Tibial artery (tissue), 4 donors: Measurements from ENCODE around the gene IRX3.

Source experiments
- DNase-seq, 2 donors: peaks; one replicate each; pipeline ENCODE4 v3.0.0-alpha.2; 2019
- H3K27ac ChIP-seq, 2 donors: fragments of 200-600 bp; sonication (generic) in 1 of 2; 1 replicate in 1 of 2; 2 replicates in 1 of 2; pipeline ENCODE4 v1.5.1; 2018 to 2019; ENCODE audit warnings: mild to moderate bottlenecking in 1 of 2
- H3K27me3 ChIP-seq, 2 donors: fragments of 200-600 bp; sonication (generic) in 1 of 2; one replicate each; pipeline versions ENCODE4 v1.5.1 to v1.6.0; 2016 to 2019
- H3K36me3 ChIP-seq, 3 donors: fragments of 200-600 bp; sonication (generic) in 2 of 3; one replicate each; pipeline ENCODE4 v1.5.1; 2016 to 2019; ENCODE audit warnings: mild to moderate bottlenecking in 2 of 3
- H3K4me1 ChIP-seq, 4 donors: fragments of 200-600 bp; sonication (generic) in 2 of 4; 1 replicate in 3 of 4; 2 replicates in 1 of 4; pipeline ENCODE4 v1.5.1; 2016 to 2019
- H3K4me3 ChIP-seq, 2 donors: fragments of 200-600 bp; sonication (generic) in 1 of 2; 1 replicate in 1 of 2; 2 replicates in 1 of 2; pipeline ENCODE4 v1.5.1; 2018 to 2019; ENCODE audit warnings: mild to moderate bottlenecking in 2 of 2
- H3K9me3 ChIP-seq, 3 donors: fragments of 200-600 bp; sonication (generic) in 1 of 3; one replicate each; pipeline ENCODE4 v1.5.1; 2016 to 2019
- CTCF ChIP-seq, 2 experiments: fragments of 200-600 bp in 1 of 2; fragments of 450-650 bp in 1 of 2; IDR thresholded peaks; one replicate each; pipeline ENCODE4 v1.5.1; 2017 to 2019; ENCODE audit warnings: antibody characterized with exemption in 2 of 2, mild to moderate bottlenecking in 1 of 2, moderate library complexity in 1 of 2
- intact Hi-C: fragments of 100-400 bp; cut with DNase I; formaldehyde crosslinking; loops from one replicate; pipeline ENCODE4 v1.15.0; 2023; ENCODE audit warnings: low total_unique reads

Gene IRX3

GRCh38 chr16:54290833-54291655, 4.5 kb upstream of the IRX3 start:
- intact Hi-C loops, result no loop called here
- H3K4me3 ChIP-seq, result peak overlapping the region in 1 of 2 donors; percentile 53
- no peaks in the 10 kb centered on the region for H3K36me3 ChIP-seq
- H3K27ac ChIP-seq, result no peak overlapping the region
- TF ChIP-seq CTCF (IDR thresholded peaks at IDR 0.05), result no peak
- no peak for DNase-seq
- peaks cover 0 to 8% of the 10 kb centered on the region in 2 donors for H3K27me3 ChIP-seq
- H3K9me3 ChIP-seq, result no peaks in the 10 kb centered on the region
- peaks cover 0 to 27% (median 15%) of the 10 kb centered on the region in 4 donors for H3K4me1 ChIP-seq

DNA sequence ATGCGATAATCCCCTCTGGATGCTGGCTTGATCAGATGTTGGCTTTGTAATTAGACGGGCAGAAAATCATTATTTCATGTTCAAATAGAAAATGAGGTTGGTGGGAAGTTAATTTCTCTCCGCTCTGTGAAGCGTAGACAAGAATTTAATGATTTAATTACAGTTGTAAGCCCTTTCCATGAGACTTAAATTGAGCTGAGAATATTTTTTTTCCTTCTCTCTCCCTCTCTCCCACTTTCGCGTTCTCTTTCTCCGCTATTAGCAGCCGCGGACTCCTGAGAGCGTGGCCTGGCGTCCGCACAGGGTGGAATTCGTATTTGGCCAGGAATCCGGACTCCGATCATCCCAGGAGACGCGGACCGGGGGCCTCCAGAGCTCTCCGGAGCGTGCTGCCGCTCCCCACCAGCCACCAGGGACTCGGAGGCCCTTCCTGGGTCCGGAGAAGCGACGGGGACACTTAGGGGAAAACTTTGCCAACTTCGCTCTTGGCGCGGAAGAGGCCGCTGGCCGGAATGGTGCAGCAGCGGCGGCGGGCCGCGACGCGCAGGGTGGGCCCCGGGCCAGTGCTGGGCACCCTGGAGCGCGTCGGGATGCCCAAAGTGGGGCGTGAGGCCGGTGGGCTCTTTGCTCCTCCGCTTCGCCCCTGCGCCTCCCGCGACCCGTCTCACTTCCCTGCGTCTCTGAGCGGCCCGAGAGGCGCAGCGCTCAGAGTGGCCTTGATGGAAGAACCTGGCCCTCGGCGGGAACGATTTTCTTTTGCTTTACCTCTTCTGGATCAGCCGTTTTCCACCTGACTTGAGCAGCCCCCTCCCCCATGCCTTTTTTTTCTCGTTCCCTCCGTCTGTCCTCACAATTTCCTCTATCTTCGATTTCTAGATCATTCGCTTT, 3.6 kb upstream of the IRX3 start:
- peak overlapping the region; percentile 34 to 53 for H3K4me3 ChIP-seq
- DNase-seq, result no peak
- H3K9me3 ChIP-seq, result no peaks in the 10 kb centered on the region
- H3K27me3 ChIP-seq, result peaks cover 0 to 8% of the 10 kb centered on the region in 2 donors
- intact Hi-C loops, result loop anchor here (5.0 to 10.0 kb wide), 3 partner anchors 95 to 642 kb away; partner anchors contain the start of gene IRX5
- H3K4me1 ChIP-seq, result peaks cover 0 to 27% (median 17%) of the 10 kb centered on the region in 4 donors
- no peaks in the 10 kb centered on the region for H3K36me3 ChIP-seq
- peak overlapping the region in 1 of 2 donors; percentile 29 for H3K27ac ChIP-seq
- no peak for TF ChIP-seq CTCF (IDR thresholded peaks at IDR 0.05)

DNA sequence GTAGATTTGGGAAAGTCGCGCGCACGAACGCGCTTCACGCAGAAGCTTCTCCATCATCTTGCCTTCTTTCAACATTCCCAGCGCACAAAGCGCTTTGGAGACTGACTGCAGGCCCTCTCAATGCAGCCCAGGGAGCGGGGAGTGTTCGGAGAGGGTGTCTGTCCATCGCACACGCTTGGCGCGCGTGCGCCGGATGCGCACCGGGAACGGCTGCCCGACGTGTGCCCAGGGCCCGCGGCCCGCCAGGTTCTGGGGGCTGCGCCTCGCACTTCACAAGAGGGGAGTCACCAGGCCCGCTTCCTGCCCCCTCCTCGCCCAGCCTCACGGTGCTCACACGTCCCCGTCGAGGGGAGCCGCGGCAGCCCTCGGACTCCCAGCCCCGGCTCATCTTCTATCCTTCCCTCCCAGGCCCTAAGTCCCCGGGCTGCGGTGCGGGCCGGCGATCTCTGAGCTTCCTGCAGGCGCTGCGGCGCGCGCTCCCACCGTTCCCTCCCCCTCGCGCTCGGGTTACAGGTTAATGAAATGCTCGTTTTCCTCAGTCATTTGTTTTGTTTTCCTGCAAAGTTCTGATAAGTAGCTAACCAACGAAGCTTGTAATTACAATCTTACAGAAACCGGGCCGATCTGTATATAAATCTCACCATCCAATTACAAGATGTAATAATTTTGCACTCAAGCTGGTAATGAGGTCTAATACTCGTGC, 2.8 kb upstream of the IRX3 start:
- Histone ChIP-seq H3K27me3 (peaks cover 0 to 13% of the 10 kb centered on the region in 2 donors), H3K36me3 (peaks cover 0 to 6% (median 0%) of the 10 kb centered on the region in 3 donors), H3K4me3 (no peak overlapping the region), H3K27ac (no peak overlapping the region), H3K9me3 (no peaks in the 10 kb centered on the region), H3K4me1 (peaks cover 0 to 34% (median 25%) of the 10 kb centered on the region in 4 donors)
- no peak for DNase-seq
- intact Hi-C loops, result loop anchor here (5.0 to 10.0 kb wide), 3 partner anchors 95 to 643 kb away; partner anchors contain the start of gene IRX5
- TF ChIP-seq CTCF (IDR thresholded peaks at IDR 0.05), result no peak

- no peak for TF ChIP-seq CTCF (IDR thresholded peaks at IDR 0.05)
- H3K4me1 ChIP-seq, result peaks cover 0 to 39% (median 29%) of the 10 kb centered on the region in 4 donors
- peaks cover 0 to 11% (median 0%) of the 10 kb centered on the region in 3 donors for H3K36me3 ChIP-seq
- DNase-seq, result no peak
- no peak overlapping the region for H3K27ac ChIP-seq
- peaks cover 0 to 13% of the 10 kb centered on the region in 2 donors for H3K27me3 ChIP-seq
- intact Hi-C loops, result loop anchor here (5.0 to 10.0 kb wide), 3 partner anchors 94 to 643 kb away; partner anchors contain the start of gene IRX5
- no peak overlapping the region for H3K4me3 ChIP-seq
- H3K9me3 ChIP-seq, result no peaks in the 10 kb centered on the region
Observed at GRCh38 chr16:54288835-54289241, 2.3 kb upstream of the IRX3 start.
